Naive thymus-derived CD8-positive, alpha-beta T cell (primary cell): ENCODE measurements around the gene CWC25. TPM values are rescaled to one million over a fixed set of nuclear protein-coding genes. Genes with fewer than 3 reads are reported as not detected.
"Not testable (repeated sequence)": the region's sequence is repeated elsewhere in the genome, so short reads cannot be mapped to it uniquely, and the experiment has no call there.

ENCODE experiments used
- ATAC-seq, 2 donors: fragments of 150-1000 bp; cut with Tn5 transposase in 1 of 2; sonication (Bioruptor Pico), chemical (Tn5 transposase) in 1 of 2; 1 replicate in 1 of 2; 2 replicates in 1 of 2; pipeline ENCODE4 v1.10.0; 2021; ENCODE audit warnings: mild to moderate bottlenecking in 2 of 2, moderate library complexity in 2 of 2
- POLR2A ChIA-PET: fragments of 350-600 bp; sonication (Branson Sonifier 250); formaldehyde crosslinking; loops from one replicate; lab custom pipeline; 2021; ENCODE audit warnings: antibody characterized with exemption; lab: Charles Lee
- DNase-seq, 10 donors: peaks; one replicate each; pipeline versions ENCODE4 v3.0.0 to v3.0.0-alpha.2; 2020 to 2022
- H3K27ac Mint-ChIP-seq, 10 donors: one replicate each; pipeline ENCODE4 v1.8.0; 2020 to 2022; ENCODE audit warnings: mild to moderate bottlenecking in 10 of 10, mixed read lengths in 10 of 10, moderate library complexity in 4 of 10, inconsistent platforms in 1 of 10
- H3K27me3 Mint-ChIP-seq, 5 donors: one replicate each; pipeline ENCODE4 v1.8.0; 2021 to 2022; ENCODE audit warnings: mixed read lengths in 5 of 5
- H3K36me3 Mint-ChIP-seq, 3 donors: one replicate each; pipeline ENCODE4 v1.8.0; 2020 to 2022; ENCODE audit warnings: mixed read lengths in 3 of 3, mild to moderate bottlenecking in 2 of 3, inconsistent platforms in 1 of 3
- H3K4me1 Mint-ChIP-seq, 4 donors: one replicate each; pipeline ENCODE4 v1.8.0; 2021 to 2022; ENCODE audit warnings: mixed read lengths in 4 of 4
- H3K4me3 Mint-ChIP-seq, 10 donors: one replicate each; pipeline ENCODE4 v1.8.0; 2020 to 2022; ENCODE audit warnings: mild to moderate bottlenecking in 10 of 10, mixed read lengths in 10 of 10, moderate library complexity in 6 of 10, inconsistent platforms in 1 of 10
- H3K9me3 Mint-ChIP-seq, 9 donors: one replicate each; pipeline ENCODE4 v1.8.0; 2020 to 2022; ENCODE audit warnings: mixed read lengths in 9 of 9, mild to moderate bottlenecking in 3 of 9, inconsistent platforms in 1 of 9, moderate library complexity in 1 of 9
- polyA plus RNA-seq, 3 donors: library from polyadenylated mRNA; unstranded; fragments of 300-500 nt; fragmentation: Illumina TruSeq; gene quantifications; one replicate each; pipeline ENCODE4 v1.2.3, GENCODE V29; 2021
- total RNA-seq, 8 experiments: library from RNA in 2 of 8; stranded (reverse) in 2 of 8; gene quantifications; one replicate each; pipeline ENCODE4 v1.2.3 and lab custom pipeline; 2021 to 2026

The CWC25 gene
- total and polyA plus RNA-seq, 5 experiments from 2014 or later = 6.3 to 41.3 (median 7.4) TPM

GRCh38 chr17:38797828-38798227 is 27.3 kb downstream of the CWC25 start:
- peaks cover 32 to 56% (median 50%) of the 10 kb centered on the region in 4 donors for H3K4me1 Mint-ChIP-seq
- POLR2A ChIA-PET = interaction anchor here (1.0 to 2.1 kb wide), 4 partner anchors 10 to 93 kb away, joined by 3 to 5 read pairs (median 4); partner anchors contain the start of genes MLLT6 and PSMB3

GRCh38 chr17:38797158-38797490 is 28.0 kb downstream of the CWC25 start:
- DNase-seq (no peak), ATAC-seq (no peak)
- Mint-ChIP-seq H3K36me3 (peaks cover 3 to 51% (median 6%) of the 10 kb centered on the region in 3 donors), H3K27ac (peak overlapping the region in 9 of 10 donors; percentile 21 to 95 (median 90)), H3K4me1 (peaks cover 32 to 56% (median 54%) of the 10 kb centered on the region in 4 donors), H3K4me3 (peak overlapping the region in 9 of 10 donors; percentile 72 to 98 (median 93)), H3K27me3 (no peaks in the 10 kb centered on the region), H3K9me3 (no peaks in the 10 kb centered on the region)
- POLR2A ChIA-PET = interaction anchor here (1.5 kb wide), 1 partner anchor 44 kb away, joined by 5 read pairs; the partner anchor contains the start of gene PSMB3

More at GRCh38 chr17:38797828-38798227, 27.3 kb downstream of the CWC25 start:
- Mint-ChIP-seq H3K4me3 (peak overlapping the region; percentile 87 to 98 (median 94)), H3K36me3 (peaks cover 6 to 51% (median 7%) of the 10 kb centered on the region in 3 donors), H3K9me3 (no peaks in the 10 kb centered on the region), H3K27ac (peak overlapping the region; percentile 81 to 96 (median 94)), H3K27me3 (no peaks in the 10 kb centered on the region)
- DNase-seq = no peak
- ATAC-seq = no peak

- Mint-ChIP-seq H3K9me3 (no peaks in the 10 kb centered on the region), H3K27me3 (no peaks in the 10 kb centered on the region), H3K27ac (peak overlapping the region in 9 of 10 donors; percentile 21 to 95 (median 90)), H3K4me1 (peaks cover 32 to 58% (median 55%) of the 10 kb centered on the region in 4 donors), H3K4me3 (peak overlapping the region in 9 of 10 donors; percentile 72 to 98 (median 93)), H3K36me3 (peaks cover under 1 to 47% (median 3%) of the 10 kb centered on the region in 3 donors)
- no peak for DNase-seq
- POLR2A ChIA-PET = no interaction called here
- no peak for ATAC-seq
These were observed 28.5 kb downstream of the CWC25 start for GRCh38 chr17:38796451-38797157.

- peak overlapping the region in 2 of 10 donors; percentile 11 to 70 for H3K27ac Mint-ChIP-seq
- POLR2A ChIA-PET = interaction anchor here (0.6 kb wide), 2 partner anchors 17 to 92 kb away, joined by 3 read pairs; no protein-coding TSS in a partner anchor
- peaks cover 0 to 53% (median 3%) of the 10 kb centered on the region in 3 donors for H3K36me3 Mint-ChIP-seq
- no peaks in the 10 kb centered on the region for H3K27me3 Mint-ChIP-seq
- H3K4me3 Mint-ChIP-seq = peak overlapping the region in 2 of 10 donors; percentile 6 to 19
- DNase-seq (no peak), ATAC-seq (no peak)
- no peaks in the 10 kb centered on the region for H3K9me3 Mint-ChIP-seq
- H3K4me1 Mint-ChIP-seq = peaks cover 33 to 62% (median 53%) of the 10 kb centered on the region in 4 donors
These were observed 30.9 kb downstream of the CWC25 start for GRCh38 chr17:38794221-38794620.

- H3K27me3 Mint-ChIP-seq = no peaks in the 10 kb centered on the region
- no peak for ATAC-seq
- H3K9me3 Mint-ChIP-seq = no peaks in the 10 kb centered on the region
- no peak overlapping the region for H3K27ac Mint-ChIP-seq
- peaks cover 0 to 60% (median 2%) of the 10 kb centered on the region in 3 donors for H3K36me3 Mint-ChIP-seq
- no peak for DNase-seq
- H3K4me1 Mint-ChIP-seq = peaks cover 8 to 41% (median 26%) of the 10 kb centered on the region in 4 donors
- POLR2A ChIA-PET = interaction anchor here (1.1 kb wide), 1 partner anchor 233 kb away, joined by 7 read pairs; no protein-coding TSS in a partner anchor
- peak overlapping the region in 1 of 10 donors; percentile 2 for H3K4me3 Mint-ChIP-seq
These were observed 34.0 kb downstream of the CWC25 start for GRCh38 chr17:38791162-38791561.

GRCh38 chr17:38790148-38790707 is 34.9 kb downstream of the CWC25 start:
- not testable (repeated sequence) for DNase-seq, H3K27me3 Mint-ChIP-seq, H3K4me3 Mint-ChIP-seq, H3K9me3 Mint-ChIP-seq, ATAC-seq
- Mint-ChIP-seq H3K27ac (peak overlapping the region in 2 of 10 donors; percentile 11 to 15), H3K4me1 (peaks cover 7 to 32% (median 19%) of the 10 kb centered on the region in 4 donors), H3K36me3 (peaks cover 0 to 62% (median 2%) of the 10 kb centered on the region in 3 donors)
- POLR2A ChIA-PET = interaction anchor here (0.6 kb wide), 1 partner anchor 70 kb away, joined by 3 read pairs; no protein-coding TSS in a partner anchor

- POLR2A ChIA-PET = no interaction called here
- no peak for ATAC-seq
- Mint-ChIP-seq H3K9me3 (no peaks in the 10 kb centered on the region), H3K36me3 (peaks cover 0 to 65% (median 2%) of the 10 kb centered on the region in 3 donors), H3K27ac (peak overlapping the region in 1 of 10 donors; percentile 55), H3K4me3 (no peak overlapping the region), H3K4me1 (peaks cover 5 to 28% (median 15%) of the 10 kb centered on the region in 4 donors), H3K27me3 (no peaks in the 10 kb centered on the region)
- no peak for DNase-seq
These were observed 35.9 kb downstream of the CWC25 start for GRCh38 chr17:38789185-38789584.

- H3K27me3 Mint-ChIP-seq, DNase-seq, H3K4me3 Mint-ChIP-seq, ATAC-seq, H3K27ac Mint-ChIP-seq, H3K9me3 Mint-ChIP-seq: not testable (repeated sequence)
- POLR2A ChIA-PET = interaction anchor here (1.1 kb wide), 1 partner anchor 82 kb away, joined by 3 read pairs; the partner anchor contains the start of gene LASP1
- peaks cover 0 to 66% (median 2%) of the 10 kb centered on the region in 3 donors for H3K36me3 Mint-ChIP-seq
- H3K4me1 Mint-ChIP-seq = peaks cover 5 to 23% (median 8%) of the 10 kb centered on the region in 4 donors
These were observed 37.1 kb downstream of the CWC25 start for GRCh38 chr17:38787999-38788398.

GRCh38 chr17:38786372-38786771 is 38.7 kb downstream of the CWC25 start:
- POLR2A ChIA-PET = no interaction called here
- peaks cover 0 to 68% (median 3%) of the 10 kb centered on the region in 3 donors for H3K36me3 Mint-ChIP-seq
- no peak for ATAC-seq
- H3K27me3 Mint-ChIP-seq = no peaks in the 10 kb centered on the region
- H3K27ac Mint-ChIP-seq = peak overlapping the region in 1 of 10 donors; percentile 52
- no peak overlapping the region for H3K4me3 Mint-ChIP-seq
- peaks cover 5 to 23% (median 9%) of the 10 kb centered on the region in 4 donors for H3K4me1 Mint-ChIP-seq
- DNase-seq = no peak
- no peaks in the 10 kb centered on the region for H3K9me3 Mint-ChIP-seq

GRCh38 chr17:38783227-38783626 is 41.9 kb downstream of the CWC25 start:
- Mint-ChIP-seq H3K4me1 (peaks cover 0 to 12% (median 4%) of the 10 kb centered on the region in 4 donors), H3K9me3 (no peaks in the 10 kb centered on the region), H3K4me3 (no peak overlapping the region), H3K27ac (peak overlapping the region in 2 of 10 donors; percentile 60 to 65), H3K36me3 (peaks cover 0 to 82% (median 10%) of the 10 kb centered on the region in 3 donors), H3K27me3 (no peaks in the 10 kb centered on the region)
- DNase-seq = no peak
- POLR2A ChIA-PET = interaction anchor here (0.7 kb wide), 1 partner anchor 206 kb away, joined by 4 read pairs; no protein-coding TSS in a partner anchor
- ATAC-seq = no peak

- POLR2A ChIA-PET = no interaction called here
- ATAC-seq = no peak
- peaks cover 0 to 87% (median 11%) of the 10 kb centered on the region in 3 donors for H3K36me3 Mint-ChIP-seq
- H3K9me3 Mint-ChIP-seq = no peaks in the 10 kb centered on the region
- H3K4me3 Mint-ChIP-seq = no peak overlapping the region
- H3K27me3 Mint-ChIP-seq = no peaks in the 10 kb centered on the region
- DNase-seq = no peak
- H3K27ac Mint-ChIP-seq = peak overlapping the region in 3 of 10 donors; percentile 19 to 31 (median 28)
- H3K4me1 Mint-ChIP-seq = peaks cover 0 to 8% (median 4%) of the 10 kb centered on the region in 4 donors
These were observed 45.0 kb downstream of the CWC25 start for GRCh38 chr17:38779965-38780752.
